Kidney epithelial cell (primary cell): ENCODE data around the gene TP73. TPM values are rescaled to one million over a fixed set of nuclear protein-coding genes. Genes with fewer than 3 reads are reported as not detected.

ENCODE experiments used
- DNase-seq: peaks from one replicate; pipeline ENCODE4 v3.0.0-alpha.2; 2010; ENCODE audit warnings: low read depth
- H3K27me3 ChIP-seq: 2 replicates; pipeline ENCODE4 v1.6.0; 2011; ENCODE audit warnings: low read length; ENCODE audit not compliant: control insufficient read depth, insufficient read depth
- H3K36me3 ChIP-seq: 2 replicates; pipeline ENCODE4 v1.5.1; 2011; ENCODE audit warnings: low read length; ENCODE audit not compliant: control insufficient read depth, insufficient read depth
- H3K4me3 ChIP-seq: 2 replicates; pipeline ENCODE4 v1.5.1; 2011; ENCODE audit warnings: low read depth, mild to moderate bottlenecking, control low read depth, low read length
- total RNA-seq: library from RNA; depleted of rRNA; stranded (reverse); fragments of >200 nt; gene quantifications from 2 replicates; pipeline ENCODE4 v1.2.3, GENCODE V29; 2015
- TF ChIP-seq, protein P1 (sequence below): IDR thresholded peaks from 2 replicates; pipeline ENCODE4 v1.5.1; 2011; ENCODE audit warnings: mild to moderate bottlenecking, moderate library complexity, low read length, control low read depth, inconsistent platforms; ENCODE audit not compliant: insufficient read depth, poor library complexity, severe bottlenecking

TP73 gene
- total RNA-seq, 1 donor from 2014 or later, result 0.04 TPM

DNA sequence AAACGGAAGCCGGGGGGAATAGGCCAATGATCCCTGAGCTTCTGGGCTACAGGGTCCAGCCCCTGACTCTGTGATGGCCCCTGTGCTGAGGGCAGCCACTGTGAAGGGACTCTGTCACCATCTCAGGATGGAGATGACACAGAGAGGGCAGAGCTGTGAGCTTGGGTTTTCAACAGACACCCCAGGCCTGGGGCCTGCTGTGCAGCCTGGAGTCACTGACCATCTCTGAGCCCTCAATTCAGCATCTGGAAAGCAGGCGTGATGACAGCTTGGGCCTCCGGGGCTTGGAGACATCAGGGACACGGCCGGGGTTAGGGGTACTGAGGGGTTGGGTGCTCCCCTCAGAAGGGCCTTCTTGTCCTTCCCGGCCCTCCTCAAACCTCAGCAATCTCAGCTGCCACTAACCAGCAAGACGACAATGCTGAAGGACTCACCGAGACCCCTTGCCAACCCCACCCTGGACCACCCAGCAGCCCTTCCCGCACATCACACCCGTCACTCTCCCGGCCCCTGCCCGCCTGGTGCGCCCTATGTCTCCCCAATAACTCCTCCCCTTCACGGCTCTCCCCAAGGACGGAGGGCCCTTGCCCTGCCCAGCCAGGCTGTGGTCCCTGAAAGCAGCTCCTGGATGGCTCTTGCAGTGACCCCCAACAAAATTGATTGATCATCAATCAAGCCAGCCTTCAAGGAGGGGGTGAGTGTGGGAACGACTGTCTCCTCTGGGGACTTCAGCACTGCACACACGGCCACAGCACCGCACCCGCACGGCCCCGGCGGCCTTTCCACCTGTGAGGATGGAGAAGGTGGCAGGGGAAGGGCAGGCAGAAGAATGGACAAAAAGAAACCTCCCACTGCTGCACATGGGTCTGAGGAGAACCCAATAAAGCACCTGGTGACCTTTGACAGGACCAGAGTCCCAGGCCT is 45.3 kb upstream of the TP73 start:
- TF ChIP-seq, protein P1, sequence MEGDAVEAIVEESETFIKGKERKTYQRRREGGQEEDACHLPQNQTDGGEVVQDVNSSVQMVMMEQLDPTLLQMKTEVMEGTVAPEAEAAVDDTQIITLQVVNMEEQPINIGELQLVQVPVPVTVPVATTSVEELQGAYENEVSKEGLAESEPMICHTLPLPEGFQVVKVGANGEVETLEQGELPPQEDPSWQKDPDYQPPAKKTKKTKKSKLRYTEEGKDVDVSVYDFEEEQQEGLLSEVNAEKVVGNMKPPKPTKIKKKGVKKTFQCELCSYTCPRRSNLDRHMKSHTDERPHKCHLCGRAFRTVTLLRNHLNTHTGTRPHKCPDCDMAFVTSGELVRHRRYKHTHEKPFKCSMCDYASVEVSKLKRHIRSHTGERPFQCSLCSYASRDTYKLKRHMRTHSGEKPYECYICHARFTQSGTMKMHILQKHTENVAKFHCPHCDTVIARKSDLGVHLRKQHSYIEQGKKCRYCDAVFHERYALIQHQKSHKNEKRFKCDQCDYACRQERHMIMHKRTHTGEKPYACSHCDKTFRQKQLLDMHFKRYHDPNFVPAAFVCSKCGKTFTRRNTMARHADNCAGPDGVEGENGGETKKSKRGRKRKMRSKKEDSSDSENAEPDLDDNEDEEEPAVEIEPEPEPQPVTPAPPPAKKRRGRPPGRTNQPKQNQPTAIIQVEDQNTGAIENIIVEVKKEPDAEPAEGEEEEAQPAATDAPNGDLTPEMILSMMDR, result no peak
- peaks cover 35% of the 10 kb centered on the region for H3K27me3 ChIP-seq

DNA sequence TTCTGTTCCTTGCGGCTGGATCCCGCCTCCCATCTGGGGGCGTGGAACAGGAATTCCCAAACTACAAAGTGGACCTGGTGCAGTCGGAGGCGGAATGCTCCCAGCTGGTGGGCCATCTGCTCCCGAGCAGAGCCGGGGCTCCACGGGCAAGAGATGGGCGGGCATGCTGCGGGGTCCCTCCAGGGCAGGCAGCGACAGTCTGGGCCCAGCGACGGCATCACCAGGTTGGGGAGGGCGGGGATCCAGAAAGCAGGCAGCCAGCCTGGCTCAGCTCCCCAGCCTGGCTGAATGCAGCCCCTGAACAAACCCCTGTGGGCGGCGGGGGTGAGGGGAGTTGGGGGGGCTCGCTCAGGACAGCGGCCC is 44.6 kb upstream of the TP73 start:
- Histone ChIP-seq H3K4me3 (no peak overlapping the region), H3K27me3 (peaks cover 40% of the 10 kb centered on the region), H3K36me3 (no peaks in the 10 kb centered on the region)
- TF ChIP-seq, protein P1, result no peak
- no peak for DNase-seq

More for the DNA sequence above, 45.3 kb upstream of the TP73 start:
- no peaks in the 10 kb centered on the region for H3K36me3 ChIP-seq
- DNase-seq, result no peak
- H3K4me3 ChIP-seq, result no peak overlapping the region

DNA sequence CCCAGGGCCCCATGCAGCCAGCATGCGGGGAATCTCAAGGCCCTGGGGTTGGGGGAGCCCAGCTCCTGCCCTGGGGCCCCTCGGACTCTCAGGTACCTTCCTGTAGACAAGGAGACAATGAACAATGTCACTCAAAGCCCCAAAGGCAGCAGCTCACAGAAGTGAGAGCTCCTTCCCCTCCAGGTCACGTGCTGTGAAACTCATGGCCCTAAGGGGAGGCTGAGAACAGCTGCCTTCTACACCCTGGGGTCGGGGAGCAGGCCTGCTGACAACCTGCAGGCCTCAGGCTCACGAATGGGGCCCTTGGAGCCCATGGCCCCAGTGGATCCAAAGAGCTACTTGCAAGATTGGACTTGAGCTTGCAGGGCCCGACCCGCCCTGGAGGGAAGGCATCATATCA is 44.2 kb upstream of the TP73 start:
- H3K4me3 ChIP-seq, result no peak overlapping the region
- H3K27me3 ChIP-seq, result peaks cover 43% of the 10 kb centered on the region
- TF ChIP-seq, protein P1, result no peak
- no peaks in the 10 kb centered on the region for H3K36me3 ChIP-seq
- no peak for DNase-seq

DNA sequence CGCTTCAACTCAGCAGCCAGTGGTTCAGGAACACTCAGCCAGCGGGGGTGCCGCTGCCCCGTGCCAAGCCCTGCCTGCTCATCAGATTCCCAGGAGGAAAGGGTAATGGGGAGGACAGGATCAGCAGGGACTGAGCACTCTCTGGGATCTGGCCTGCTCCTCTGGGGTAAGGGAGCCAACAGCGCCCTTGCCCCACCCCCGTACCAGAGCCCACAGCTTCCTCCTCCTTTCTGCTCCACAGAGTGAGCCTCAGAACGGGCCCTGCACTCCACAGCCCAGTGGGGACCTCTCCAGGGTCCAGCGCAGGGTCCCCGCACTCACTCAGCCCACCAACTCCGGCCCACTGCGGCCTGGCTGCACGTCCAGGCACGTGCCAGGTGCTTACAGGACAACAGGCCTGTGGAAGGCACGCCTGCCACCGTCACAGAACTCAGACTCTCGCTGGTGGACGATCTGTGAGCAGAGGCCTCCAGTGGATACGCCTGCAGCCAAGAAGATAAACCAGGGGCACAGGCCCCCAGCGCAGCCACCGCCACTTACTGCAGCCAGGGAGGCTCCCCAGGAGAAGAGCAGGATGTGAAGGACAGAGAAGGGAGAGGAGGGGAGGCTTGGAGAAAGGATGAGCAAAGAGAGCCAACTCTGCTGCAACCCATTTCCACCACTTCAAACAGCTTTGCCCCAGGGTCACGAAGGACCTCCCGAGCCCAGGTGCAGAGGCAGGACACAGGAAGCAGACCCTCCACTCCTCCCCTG is 43.1 kb upstream of the TP73 start:
- TF ChIP-seq, protein P1, result no peak
- H3K4me3 ChIP-seq, result no peak overlapping the region
- DNase-seq, result no peak
- H3K36me3 ChIP-seq, result no peaks in the 10 kb centered on the region
- H3K27me3 ChIP-seq, result peaks cover 42% of the 10 kb centered on the region

DNA sequence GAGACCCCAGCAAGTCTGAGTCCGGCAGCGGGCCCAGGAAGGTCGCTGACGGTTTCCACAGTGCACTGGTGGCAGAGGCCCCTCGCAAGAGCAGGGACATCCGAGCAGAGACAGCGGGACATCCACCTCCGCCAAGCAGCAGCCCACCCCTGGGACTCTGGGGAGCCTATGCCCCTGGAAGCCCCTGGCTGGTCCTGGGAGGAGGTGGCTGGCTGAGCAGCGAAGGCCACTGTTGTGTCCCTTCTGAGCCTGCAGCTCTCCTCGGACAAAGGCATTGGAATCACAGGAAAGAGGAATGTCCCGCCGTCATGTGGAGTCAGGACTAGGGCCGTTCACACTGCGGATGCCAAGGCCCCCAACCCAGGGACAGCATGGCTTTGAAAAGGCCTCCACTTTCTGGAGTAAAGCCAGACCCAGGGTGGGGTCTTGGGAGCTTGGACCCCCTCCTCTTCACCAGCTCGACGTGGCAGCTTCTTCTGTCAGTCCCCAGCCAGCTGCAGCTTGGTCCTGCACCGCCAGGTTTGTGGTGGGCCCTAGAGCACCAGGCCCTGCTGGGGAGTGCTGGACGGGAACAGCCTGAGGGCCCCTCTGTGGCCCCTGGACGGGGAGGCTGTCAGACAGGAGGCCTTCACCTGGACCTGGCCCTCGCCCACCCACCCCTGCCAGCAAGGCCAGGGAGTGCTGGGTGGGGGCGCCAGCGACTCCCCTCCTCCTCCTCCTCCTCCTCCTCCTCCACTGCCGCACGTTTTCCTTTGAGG is 42.4 kb upstream of the TP73 start:
- H3K27me3 ChIP-seq, result peaks cover 42% of the 10 kb centered on the region
- no peaks in the 10 kb centered on the region for H3K36me3 ChIP-seq
- TF ChIP-seq, protein P1, result no peak
- no peak for DNase-seq
- H3K4me3 ChIP-seq, result no peak overlapping the region
